GF-D8 (cell line): ENCODE measurements around the gene DGCR6L.
"Not testable (repeated sequence)": the region's sequence is repeated elsewhere in the genome, so short reads cannot be mapped to it uniquely, and the experiment has no call there.

ENCODE experiments used
- DNase-seq: peaks from one replicate; lab custom pipeline; 2025; lab: John Stamatoyannopoulos, UW

DGCR6L gene

DNA sequence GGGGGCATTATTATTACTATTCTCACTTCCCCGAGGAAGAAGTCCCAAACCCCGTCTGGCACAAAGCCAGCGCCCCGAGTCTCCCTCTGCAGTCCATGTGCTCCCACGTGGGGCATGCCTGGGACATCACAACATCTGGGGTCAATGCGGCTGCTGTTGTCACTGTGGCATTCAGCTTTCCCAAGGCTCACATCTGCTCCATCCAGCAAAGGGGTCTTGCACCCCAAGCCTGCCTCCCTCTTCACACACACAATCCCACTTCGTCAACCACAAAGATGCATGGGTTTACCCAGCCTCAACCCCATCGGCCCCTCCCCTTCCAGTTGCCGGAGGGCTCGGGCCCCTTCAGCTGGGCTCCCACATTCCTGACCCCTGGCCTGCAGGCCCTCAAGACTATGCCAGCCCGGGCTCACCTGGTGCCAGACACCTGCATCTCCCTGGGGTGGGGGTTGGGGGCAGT lies 28.2 kb downstream of the DGCR6L start:
- DNase-seq, result no peak

DNA sequence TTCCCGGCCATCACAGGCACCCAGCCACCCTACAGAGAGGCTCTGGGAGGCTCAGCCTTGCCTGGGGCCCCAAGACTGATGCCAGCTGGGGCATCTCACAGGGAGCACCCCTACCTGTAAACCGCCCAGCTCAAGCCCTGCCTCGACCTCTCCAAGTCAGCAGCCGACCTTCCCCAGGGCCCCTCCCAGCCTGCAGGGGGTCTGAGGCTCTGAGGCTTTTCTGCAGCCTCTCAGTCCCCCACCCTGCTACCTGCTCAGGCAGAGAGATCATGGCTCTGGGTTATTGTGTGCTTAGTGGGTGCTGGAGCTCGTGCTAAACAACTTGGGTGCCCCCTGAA lies 28.6 kb downstream of the DGCR6L start:
- DNase-seq, result no peak

DNA sequence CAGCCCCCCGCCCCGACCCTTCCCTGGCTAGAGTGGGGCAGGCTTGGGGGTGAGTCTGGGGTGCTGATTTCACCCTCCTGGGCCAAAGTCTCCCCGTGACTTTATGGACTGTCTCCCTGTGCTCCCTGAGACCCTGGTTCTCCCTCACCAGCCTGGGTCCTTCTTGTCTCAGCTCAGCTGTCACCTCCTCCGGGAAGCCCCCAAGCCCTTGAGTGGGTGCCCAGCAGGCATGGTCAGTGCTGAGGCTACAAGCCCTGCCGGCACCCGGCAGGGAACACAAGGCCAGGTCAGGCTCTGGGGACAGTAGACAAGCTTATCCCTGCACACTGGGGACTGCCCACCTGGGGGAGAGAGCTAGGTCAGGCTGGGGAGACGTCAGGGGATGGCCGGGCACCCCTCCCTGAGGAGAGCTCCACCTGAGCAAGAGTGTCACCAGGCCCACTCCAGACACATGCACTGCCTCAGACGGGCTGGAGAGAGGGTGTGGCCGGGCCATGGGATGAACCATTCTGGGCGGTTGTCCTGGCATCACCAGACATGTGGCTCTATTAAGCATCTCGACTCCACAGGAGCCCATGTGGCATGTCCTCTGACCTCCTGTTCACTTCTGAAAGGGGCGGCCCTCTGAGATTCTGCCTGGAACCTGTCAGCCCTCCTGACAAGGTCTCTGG lies 29.1 kb downstream of the DGCR6L start:
- DNase-seq, result no peak

- no peak for DNase-seq
Observed at GRCh38 chr22:20290045-20290392, 29.8 kb downstream of the DGCR6L start.

GRCh38 chr22:20289182-20290044 lies 30.4 kb downstream of the DGCR6L start:
- DNase-seq, result not testable (repeated sequence)

DNA sequence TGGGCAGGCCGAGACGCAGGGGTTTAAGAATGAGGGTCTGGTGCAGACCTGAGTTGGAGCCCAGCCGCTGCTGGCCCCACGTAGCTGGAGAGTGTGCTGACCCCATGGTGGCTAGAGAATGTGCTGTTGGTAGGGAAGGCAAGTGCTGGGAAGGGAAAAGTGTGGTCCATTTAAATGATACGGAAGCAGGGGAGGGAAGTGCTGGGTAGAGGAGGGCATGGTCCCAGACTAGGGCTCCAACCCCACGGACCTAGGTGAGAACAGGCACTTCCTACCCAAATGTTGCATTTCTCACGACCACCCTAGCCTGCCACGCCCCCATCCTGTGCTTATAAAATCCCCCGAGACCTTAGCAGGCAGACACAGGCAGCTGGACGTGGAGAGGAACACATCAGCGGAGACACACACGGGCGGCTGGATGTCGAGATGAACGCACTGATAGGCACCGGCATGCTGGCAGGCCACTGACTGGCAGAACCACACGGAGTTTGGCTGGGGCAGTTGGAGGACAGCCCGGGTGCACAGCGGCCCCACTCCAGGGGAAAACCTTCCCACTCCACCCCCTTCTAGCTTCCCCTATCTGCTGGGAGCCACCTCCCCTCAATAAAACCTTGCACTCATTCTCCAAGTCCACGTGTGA lies 33.0 kb downstream of the DGCR6L start:
- not testable (repeated sequence) for DNase-seq

- DNase-seq, result not testable (repeated sequence)
Observed at GRCh38 chr22:20286312-20286660, 33.6 kb downstream of the DGCR6L start.

DNA sequence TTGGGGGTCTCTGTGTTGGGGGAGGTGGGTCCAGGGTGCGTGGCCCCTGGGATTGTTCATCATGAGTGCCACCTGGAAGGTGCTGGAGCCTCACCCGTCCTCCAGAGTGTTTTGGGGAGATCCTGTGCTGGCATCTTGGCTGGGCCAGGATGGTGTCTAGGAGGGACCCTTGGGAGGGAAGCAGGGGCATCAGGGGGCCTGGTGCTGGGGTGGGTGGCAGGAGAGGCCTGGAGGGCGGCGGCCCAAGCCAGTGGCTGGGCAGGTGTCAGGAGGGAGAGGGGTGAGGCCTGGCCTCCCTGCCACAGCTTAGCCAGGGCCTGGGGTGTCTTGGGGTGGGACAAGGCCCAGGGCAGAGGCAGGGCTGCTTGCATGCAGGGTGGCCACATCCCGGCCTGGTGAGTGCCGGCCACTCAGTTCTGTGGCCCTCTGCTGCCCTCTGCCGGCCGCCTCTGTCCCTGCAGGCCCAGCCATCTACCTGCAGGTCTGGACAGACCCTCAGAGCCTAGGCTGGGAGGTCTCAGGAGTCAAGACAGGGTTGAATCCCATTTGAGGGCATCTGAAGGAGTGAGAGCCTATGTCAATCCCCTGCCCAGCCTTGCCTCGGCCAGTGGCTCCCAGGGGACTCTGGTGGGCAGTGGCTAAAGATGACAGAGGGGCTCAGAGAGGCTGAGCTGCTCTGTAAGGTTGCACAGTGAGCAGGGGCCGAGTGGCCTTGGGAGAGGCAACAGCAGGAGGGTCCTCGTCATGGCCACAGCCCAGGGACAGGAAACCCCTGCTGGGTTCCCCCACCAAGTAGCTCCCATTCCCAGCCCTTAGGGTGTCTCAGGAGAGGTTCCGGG lies 34.2 kb downstream of the DGCR6L start:
- DNase-seq, result not testable (repeated sequence)

DNA sequence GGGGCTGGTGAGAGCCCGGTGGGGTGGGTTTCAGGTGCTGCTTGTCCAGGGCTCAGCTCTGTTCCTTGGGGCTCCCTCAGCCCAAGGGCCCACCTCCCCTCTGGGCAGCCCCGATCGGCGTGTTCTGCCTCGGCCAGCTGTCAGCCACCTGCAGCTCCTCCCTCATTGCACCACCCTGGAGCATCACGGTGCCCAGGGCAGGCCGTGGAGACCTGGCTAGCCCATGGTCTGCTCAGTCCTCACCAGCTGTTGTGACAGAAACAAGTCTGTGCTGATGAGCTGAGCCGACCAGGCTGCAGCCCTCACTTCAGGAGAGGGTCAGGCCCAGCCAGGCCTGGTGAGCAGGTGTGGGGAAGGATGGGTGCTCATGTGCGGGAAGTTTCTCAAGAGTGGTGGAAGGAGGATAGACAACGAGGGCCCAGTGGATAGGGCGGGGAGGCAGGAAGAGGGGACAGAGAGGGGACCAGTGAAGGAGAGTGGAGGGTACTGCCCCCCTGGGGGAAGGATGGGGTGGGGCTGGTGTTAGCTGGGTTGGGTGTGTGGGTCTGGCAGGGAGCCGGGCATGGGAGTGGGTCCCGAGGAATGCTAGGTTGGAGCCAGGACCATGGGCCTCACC lies 35.3 kb downstream of the DGCR6L start:
- DNase-seq, result no peak

DNA sequence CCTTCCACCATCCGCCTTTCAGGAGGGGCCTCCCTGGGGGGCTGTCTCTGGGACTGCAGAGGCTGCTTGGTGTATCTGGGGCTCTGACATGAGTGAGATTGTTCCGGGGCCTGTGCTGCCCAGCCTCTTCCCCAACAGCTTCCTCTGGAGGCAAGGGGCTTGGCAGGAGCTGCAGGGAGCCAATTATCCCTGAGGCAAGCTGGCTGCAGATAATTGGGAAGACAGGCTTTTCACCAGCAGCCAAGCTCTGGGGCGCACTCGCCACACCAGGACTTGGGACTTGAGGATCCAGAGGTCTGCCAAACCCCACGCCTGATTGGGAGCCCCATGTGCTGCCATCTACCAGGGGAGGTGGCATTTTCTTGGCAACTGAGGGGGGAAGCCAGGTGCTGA lies 36.2 kb downstream of the DGCR6L start:
- no peak for DNase-seq

GRCh38 chr22:20282901-20283673 lies 36.8 kb downstream of the DGCR6L start:
- no peak for DNase-seq

DNA sequence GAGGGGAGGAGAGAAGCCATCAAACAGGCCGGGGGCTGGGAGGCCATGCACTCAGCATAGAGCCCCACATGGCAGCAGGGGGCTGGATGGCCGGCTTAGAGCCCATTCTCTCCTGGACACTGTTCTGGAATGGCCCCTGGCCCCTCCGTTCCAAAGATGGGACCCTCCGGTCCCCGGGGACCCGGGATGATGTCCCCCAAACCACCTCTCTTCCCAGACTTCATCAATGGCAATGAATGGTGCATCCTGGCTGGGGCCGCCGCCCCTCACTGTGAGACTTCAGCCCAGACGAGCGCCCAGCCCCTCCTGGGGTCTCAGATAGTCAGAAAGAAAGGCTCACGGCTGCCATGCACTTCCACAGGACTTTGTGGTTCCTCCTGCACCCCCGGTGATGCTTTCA lies 38.0 kb downstream of the DGCR6L start:
- DNase-seq, result no peak

DNA sequence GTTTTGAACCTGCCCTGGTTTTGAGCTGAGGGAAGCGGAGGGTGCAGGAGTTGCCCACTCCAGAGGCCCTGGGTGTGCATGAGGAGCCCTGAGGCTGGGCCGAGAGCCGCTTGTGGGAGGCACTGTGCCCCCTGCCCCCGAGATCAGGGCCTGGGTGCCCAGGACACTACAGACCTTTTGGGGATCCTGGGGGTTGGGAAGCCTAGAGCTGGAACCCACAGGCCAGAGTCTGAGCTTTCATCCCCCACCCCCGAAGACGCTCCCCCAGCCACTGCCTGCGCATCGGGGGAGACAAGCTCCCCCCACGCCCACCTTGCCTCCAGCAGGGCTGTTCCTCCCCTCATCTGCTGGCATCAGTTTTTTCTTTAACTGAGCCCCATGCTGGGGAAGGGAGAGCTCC lies 38.4 kb downstream of the DGCR6L start:
- not testable (repeated sequence) for DNase-seq

DNA sequence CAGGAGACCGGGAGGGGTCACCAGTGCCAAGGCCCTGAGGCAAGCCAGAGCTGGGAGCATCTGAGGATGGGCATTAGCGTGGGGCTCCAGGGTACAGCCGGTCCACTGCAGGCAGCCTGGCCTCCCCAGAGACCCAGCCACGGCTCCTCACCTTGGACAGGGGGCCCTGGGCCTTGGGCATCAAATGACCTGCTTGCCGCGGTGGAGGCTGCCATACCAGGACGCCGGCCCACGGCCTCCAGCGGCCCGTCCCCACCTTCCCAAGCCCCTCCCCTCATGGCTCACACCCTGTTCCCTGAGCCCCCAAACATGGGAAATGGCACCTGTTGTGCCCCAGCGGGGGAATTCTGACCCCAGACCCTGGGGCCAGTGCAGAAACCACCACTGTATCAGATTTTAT lies 39.0 kb downstream of the DGCR6L start:
- DNase-seq, result no peak

DNA sequence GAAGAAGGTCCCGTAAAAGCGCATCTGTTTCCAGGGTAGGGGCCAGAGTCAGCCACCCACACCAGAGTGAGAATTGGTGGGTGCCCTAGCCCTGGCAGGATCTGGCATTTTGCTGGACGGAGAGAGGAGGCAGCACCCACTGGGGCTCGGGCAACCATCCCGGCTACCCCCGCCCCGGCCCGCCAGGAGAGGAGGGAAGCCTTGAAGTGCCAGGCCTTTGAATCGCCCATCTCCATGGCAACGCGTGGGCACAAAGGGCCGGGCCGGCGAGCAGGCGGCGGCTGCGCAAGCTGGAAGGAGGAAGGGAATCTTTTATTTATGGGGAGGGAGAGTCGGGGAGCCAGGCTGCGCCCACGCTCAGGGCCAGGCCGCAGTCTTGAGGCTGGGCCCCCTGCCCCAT lies 39.7 kb downstream of the DGCR6L start:
- DNase-seq, result not testable (repeated sequence)

- no peak for DNase-seq
Observed at GRCh38 chr22:20279662-20280134, 40.2 kb downstream of the DGCR6L start.

- DNase-seq, result not testable (repeated sequence)
Observed at GRCh38 chr22:20278726-20279490, 41.0 kb downstream of the DGCR6L start.

DNA sequence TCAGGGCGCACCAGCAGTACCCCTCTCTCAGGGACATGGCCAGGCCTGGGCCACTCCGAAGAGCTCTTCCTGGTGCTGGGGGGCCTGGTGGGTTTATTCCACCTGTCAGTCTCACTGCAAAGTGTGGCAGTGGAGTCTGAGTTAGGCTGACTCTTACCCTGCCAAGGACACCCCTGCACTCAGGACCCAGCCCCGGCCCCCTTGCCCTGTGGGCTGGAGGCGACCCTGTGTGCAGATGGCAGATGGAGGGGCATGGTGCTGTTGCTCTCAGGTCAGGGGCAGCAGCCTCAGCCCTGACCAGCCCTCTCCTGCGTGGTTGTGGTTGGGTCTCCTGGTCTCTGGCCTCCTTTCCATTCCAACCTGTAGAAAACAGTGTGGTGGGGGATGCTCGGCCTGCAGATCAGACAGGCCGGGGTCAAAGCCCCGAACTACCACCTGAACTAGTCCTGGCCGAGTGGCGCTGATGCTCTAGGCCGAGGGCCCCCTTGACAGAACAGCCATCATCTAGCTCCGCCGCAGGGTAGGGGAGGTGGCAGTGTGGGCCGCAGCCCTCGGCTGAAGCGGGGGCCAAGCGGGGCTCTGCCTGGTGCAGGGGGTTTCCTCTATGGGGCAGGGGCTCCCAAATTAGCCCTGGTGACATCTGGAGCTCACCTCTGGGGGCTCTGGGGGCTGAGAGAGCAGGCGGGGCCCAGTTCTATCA lies 41.8 kb downstream of the DGCR6L start:
- DNase-seq, result not testable (repeated sequence)

- no peak for DNase-seq
Observed at GRCh38 chr22:20276468-20276867, 43.4 kb downstream of the DGCR6L start.
